GM18499 (cell line): ENCODE results near the gene NT5C1A.

ENCODE experiments used
- ATAC-seq: cut with Tn5 transposase; IDR thresholded peaks from one replicate; pipeline ENCODE4 v1.9.1; 2021; ENCODE audit warnings: moderate number of reproducible peaks; ENCODE audit not compliant: insufficient read depth, unreplicated experiment

Gene NT5C1A

DNA sequence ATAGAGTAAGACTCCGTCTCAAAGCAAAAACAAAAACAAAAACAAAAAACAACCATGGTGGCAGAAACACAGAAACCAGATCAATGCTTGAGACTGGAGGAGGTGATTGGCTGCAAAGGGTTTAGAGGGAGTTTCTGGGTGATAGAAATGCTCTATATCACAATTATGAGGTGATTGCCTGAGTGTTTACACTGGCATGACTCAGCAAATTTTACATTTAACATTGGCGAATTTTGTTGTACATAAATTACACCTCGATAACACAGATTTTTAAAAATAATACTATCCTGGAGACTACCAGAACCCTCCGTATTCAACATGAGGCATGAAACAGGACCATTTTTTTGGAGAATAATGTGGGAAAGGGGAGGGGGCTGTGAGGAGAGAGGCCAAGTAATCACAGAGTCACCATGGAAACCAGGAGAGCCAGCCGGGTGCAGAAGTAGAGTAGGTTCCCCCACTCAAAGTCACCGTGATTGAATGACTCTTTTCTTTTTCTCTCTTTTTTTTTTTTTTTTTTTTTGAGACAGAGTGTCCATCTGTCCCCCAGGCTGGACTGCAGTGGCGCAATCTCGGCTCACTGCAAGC is 56.7 kb downstream of the NT5C1A start:
- ATAC-seq, result no peak

DNA sequence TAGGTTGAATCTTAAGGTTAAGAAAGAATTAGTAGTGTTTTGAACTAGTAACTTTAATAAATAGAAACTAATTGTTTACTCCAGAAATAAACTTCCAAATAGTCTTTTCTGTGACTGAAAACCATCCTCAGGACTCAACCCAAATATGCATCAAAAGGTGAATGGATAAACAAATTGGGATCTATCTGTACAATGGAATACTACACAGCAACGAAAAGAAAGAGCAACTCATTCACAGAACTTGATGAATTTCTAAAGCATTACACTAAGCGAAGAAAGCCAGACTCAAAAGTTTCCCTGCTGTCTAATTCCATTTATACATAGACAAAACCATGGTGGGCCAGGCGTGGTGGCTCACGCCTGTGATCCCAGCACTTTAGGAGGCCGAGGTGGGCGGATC is 57.4 kb downstream of the NT5C1A start:
- ATAC-seq, result no peak

DNA sequence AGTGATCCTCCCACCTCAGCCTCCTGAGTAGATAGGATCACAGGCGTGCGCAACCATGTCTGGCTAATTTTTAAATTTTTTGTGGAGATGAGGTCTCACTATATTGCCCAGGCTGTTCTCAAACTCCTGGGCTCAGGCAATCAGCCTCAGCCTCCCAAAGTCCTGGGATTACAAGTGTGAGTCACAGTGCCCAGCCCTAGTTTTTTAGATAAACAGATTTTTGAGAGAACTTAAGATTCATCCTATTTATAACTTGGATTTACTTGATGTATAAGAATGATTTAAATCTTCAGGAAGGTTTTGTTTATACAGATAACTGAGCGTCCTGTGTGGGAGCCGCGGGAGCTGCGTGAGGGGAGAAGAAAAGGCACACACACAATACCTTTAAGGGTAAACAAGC is 58.7 kb downstream of the NT5C1A start:
- no peak for ATAC-seq

DNA sequence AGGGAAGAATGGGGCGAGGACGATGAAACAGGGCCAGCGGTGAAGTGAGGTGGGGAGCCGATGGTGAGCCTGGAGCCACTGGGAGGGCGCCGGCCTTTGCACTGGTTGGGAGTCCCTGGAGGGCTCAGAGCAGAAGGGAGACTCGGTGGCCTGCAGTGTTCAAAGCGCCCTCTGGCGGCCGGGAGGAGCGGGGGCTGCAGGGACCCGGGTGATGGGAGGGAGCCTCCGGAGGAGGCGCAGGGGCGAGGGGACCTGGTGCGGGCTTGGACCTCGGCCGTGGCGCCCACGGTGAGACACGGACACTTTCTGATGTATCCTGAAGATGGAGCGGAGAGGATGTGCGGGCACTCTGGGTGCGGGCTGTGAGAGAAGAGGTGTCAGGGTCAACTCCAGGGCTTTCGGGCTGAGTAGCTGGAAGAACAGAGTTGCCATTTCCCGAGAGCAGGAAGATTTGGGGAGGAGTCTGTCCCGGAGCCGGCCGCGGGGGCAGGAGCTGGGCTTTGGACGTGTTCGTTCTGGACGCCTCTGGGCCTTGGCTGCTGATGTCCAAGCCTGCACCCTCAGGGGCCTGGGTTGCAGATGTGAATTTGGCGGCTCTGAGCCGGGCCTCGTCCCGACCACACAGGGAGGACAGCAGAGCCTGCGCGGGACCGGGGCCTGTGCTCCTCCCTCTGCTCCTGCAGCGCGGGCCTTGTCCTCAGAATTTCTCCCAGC is 62.1 kb downstream of the NT5C1A start:
- no peak for ATAC-seq
